GM06990 (cell line): ENCODE measurements around the gene LRIT2.

Experiments
- DNase-seq: peaks from one replicate; pipeline ENCODE4 v3.0.0-alpha.2; 2011; ENCODE audit not compliant: insufficient read length; ENCODE audit errors: extremely low read depth
- H3K27me3 ChIP-seq: replicated peaks from 2 replicates; pipeline ENCODE4 v1.6.0; 2011; ENCODE audit warnings: low read length; ENCODE audit not compliant: control insufficient read depth, insufficient read depth
- H3K36me3 ChIP-seq: 2 replicates; pipeline ENCODE4 v1.5.1; 2011; ENCODE audit warnings: low read length; ENCODE audit not compliant: control insufficient read depth, insufficient read depth
- H3K4me3 ChIP-seq: replicated peaks from 2 replicates; pipeline ENCODE4 v1.5.1; 2011; ENCODE audit warnings: low read depth, mild to moderate bottlenecking, control low read depth, low read length
- TF ChIP-seq, protein P1 (sequence below): IDR thresholded peaks from 2 replicates; pipeline ENCODE4 v1.5.1; 2011; ENCODE audit warnings: low read length, control low read depth, mild to moderate bottlenecking, inconsistent platforms; ENCODE audit not compliant: insufficient read depth, poor library complexity, severe bottlenecking

Gene LRIT2

DNA sequence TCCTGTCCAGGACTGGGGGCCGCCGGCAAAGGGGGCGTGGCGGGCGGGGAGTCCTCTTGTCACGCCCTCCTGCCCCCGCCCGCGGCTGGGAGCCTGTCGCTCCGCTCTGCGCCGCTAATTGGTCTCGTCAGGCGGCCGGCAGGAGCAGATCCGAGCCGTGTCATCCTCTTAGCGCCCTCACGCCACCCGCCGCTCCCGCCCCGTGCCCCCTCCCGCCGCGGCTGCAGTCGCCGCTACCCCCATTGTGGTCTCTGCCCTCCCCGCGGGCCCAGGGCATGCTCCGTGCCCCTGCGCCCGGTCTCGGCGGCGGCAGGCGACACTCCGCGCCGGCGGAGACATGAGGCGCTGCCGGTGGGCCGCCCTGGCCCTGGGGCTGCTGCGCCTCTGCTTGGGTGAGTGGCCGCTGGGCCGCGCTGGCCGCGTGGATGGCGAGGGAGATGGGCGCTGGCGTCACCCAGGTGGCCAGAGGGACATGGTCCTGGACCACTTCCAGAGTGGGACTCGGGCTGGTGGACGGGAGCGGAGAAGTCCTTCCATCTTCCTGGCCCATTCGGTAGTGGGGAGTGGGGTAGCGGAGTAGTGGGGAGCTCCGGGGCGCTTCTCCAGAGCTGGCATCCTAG is 30.8 kb downstream of the LRIT2 start, which contains the start of gene CDHR1:
TSS of gene CDHR1 (plus strand) at position 114 of the 620 bp plus-strand sequence. CDS start at position 338, 224 bp downstream.
- Histone ChIP-seq H3K27me3 (peaks cover 16% of the 10 kb centered on the region), H3K36me3 (no peaks in the 10 kb centered on the region), H3K4me3 (peak within 1 kb of the TSS; percentile 52)
- peak; percentile 71 for DNase-seq
- TF ChIP-seq, protein P1, sequence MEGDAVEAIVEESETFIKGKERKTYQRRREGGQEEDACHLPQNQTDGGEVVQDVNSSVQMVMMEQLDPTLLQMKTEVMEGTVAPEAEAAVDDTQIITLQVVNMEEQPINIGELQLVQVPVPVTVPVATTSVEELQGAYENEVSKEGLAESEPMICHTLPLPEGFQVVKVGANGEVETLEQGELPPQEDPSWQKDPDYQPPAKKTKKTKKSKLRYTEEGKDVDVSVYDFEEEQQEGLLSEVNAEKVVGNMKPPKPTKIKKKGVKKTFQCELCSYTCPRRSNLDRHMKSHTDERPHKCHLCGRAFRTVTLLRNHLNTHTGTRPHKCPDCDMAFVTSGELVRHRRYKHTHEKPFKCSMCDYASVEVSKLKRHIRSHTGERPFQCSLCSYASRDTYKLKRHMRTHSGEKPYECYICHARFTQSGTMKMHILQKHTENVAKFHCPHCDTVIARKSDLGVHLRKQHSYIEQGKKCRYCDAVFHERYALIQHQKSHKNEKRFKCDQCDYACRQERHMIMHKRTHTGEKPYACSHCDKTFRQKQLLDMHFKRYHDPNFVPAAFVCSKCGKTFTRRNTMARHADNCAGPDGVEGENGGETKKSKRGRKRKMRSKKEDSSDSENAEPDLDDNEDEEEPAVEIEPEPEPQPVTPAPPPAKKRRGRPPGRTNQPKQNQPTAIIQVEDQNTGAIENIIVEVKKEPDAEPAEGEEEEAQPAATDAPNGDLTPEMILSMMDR = no peak

DNA sequence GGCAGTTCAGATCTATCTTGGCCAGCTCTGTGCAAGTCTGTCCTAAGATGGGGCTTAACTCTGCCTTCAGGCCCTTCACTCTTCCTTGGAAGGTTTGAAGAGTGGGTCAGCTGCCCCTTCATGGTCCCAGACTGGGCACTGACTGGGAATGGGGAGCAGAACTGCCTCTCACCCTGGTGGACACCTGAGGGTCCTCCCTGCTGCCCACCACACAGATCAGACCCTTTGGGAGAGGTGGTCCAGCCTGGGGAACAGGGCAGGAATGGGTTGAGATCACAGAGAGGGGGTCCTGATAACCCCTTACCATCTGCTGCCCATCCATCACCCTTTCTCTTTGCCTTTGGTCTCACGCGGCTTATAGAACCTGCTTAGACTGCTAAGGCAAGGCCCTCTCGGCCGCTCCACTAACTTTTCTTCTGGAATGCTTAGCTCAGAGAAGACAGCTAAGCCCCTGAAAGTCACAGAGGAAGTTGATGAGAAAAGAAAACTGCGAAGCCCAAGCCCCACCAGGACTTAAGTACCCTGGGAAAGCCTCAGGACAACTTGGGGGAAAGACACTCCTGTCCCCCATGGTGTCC is 31.4 kb downstream of the LRIT2 start:
- TF ChIP-seq, protein P1 = no peak
- Histone ChIP-seq H3K4me3 (peak overlapping the region; percentile 52), H3K27me3 (peaks cover 16% of the 10 kb centered on the region), H3K36me3 (no peaks in the 10 kb centered on the region)
- DNase-seq = no peak

DNA sequence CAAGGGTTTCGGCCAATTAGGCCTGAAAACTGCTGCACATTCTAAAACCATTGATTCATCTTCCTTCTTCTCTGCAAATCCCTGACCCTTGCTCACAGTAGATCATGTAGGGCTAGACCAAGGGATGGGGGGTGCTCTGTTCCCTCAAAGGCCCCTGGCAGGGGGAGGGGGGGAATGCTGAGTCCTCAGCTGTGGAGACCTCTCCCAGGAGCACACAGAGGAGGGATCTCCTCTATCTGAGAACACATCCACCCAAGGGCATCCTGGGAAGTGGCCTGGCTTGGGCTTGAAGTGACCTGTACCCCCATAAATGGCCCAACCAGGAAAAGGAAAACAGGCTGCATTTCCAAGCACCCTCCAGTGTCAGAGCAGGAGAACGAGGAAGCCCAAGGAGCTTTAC is 32.0 kb downstream of the LRIT2 start:
- TF ChIP-seq, protein P1 = no peak
- Histone ChIP-seq H3K27me3 (peaks cover 15% of the 10 kb centered on the region), H3K36me3 (no peaks in the 10 kb centered on the region), H3K4me3 (no peak overlapping the region)
- no peak for DNase-seq

DNA sequence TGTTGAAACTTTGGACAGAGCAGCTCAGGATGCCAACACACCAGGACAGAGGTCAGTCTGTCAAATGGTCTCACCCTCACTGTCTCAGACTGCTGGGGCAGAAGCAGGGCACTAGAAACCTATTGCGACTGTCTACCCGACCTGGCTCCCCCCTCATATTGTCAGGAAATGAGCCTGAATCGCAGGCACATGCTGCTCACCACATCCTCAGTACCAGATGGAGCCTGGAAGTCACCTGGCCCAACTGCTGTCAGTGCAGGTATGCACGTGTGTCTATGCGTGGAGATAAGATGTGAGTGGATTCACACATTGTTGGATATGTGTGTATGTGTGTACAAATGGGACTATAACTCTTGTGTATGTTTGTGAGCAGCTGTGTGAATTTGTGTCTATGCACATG is 34.2 kb downstream of the LRIT2 start:
- DNase-seq = no peak
- TF ChIP-seq, protein P1 = no peak
- peaks cover 13% of the 10 kb centered on the region for H3K27me3 ChIP-seq
- H3K4me3 ChIP-seq = no peak overlapping the region
- no peaks in the 10 kb centered on the region for H3K36me3 ChIP-seq

DNA sequence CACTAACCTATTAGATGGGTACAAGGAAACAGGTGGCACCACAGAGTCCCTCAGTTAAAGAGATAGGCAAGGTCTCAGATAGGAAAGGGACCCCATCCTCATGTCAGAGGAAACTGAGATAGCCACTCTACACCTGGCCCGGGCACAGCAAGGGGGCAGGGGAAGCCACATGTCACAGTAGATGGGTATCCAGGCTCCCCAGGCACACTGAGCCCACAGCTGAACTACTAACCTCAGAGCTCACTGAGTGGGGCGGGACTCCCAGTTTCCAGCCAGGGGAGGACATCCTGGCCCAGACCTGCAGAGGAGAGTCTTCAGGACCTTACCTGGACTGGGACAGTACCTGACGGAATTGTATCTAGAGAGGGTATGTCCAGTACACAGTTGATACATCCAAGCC is 34.7 kb downstream of the LRIT2 start:
- no peaks in the 10 kb centered on the region for H3K36me3 ChIP-seq
- TF ChIP-seq, protein P1 = no peak
- peaks cover 11% of the 10 kb centered on the region for H3K27me3 ChIP-seq
- no peak overlapping the region for H3K4me3 ChIP-seq
- no peak for DNase-seq
